Mononuclear cell (primary cell): ENCODE data around the gene ZFAND2B. TPM values are rescaled to one million over a fixed set of nuclear protein-coding genes. Genes with fewer than 3 reads are reported as not detected.
A peak's percentile ranks its signal among the peaks of the same experiment; 100 is the strongest.

Experiments used
- H3K27me3 ChIP-seq: 2 replicates; pipeline ENCODE4 v1.6.0; 2011; ENCODE audit warnings: low read length, control low read depth; ENCODE audit not compliant: insufficient read depth
- H3K4me1 ChIP-seq: 2 replicates; pipeline ENCODE4 v1.5.1; 2011; ENCODE audit warnings: mild to moderate bottlenecking, low read length, control low read depth; ENCODE audit not compliant: insufficient read depth
- H3K4me3 ChIP-seq: 2 replicates; pipeline ENCODE4 v1.5.1; 2011; ENCODE audit warnings: mild to moderate bottlenecking, low read length, moderate library complexity
- H3K9me3 ChIP-seq: 2 replicates; pipeline ENCODE4 v1.5.1; 2011; ENCODE audit warnings: low read depth, mild to moderate bottlenecking, control low read depth, low read length
- total RNA-seq: library from RNA; depleted of rRNA; stranded (reverse); fragments of >200 nt; gene quantifications from one replicate; pipeline ENCODE4 v1.2.3, GENCODE V29; 2012

ZFAND2B gene
- total RNA-seq, 1 donor: 41.6 TPM

DNA sequence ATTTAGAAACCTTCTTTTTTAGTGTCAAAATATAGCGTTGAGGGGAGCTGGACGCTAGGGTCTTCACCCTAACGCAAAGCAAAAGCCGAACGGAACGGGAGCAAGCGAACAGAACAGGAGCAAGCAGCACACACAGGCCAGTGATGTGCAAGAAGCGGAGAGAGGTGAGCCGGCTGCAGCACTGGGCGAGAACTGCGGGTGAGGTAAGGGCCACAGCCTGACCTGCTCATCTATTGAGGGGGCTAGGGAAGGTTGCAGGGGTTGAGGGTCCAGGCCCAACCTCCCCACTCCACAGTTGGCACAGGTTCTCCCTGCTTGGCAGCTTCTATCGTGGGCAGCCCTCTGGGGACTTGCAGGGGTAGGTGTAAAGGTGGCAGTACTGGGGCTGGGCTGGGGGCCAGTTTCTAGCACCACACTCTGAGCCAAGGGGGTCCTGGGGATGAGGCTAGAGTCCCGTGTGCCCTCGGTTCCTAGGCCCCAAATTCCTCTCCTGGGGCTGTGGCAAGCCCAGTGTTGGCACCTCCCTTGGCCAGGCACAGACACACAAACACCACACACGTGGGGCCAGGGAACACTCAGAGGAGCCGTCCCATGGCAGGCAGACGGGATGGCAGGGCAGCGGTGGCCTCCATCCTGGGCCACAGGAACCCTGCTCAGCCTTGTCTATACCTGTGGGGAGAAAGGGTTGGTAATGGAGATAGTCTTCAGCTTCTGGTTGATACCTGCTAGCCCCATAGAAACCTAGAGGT lies 13.4 kb downstream of the ZFAND2B start:
- H3K27me3 ChIP-seq: no peaks in the 10 kb centered on the region
- no peaks in the 10 kb centered on the region for H3K9me3 ChIP-seq
- H3K4me3 ChIP-seq: no peak overlapping the region
- H3K4me1 ChIP-seq: peaks cover 36% of the 10 kb centered on the region

DNA sequence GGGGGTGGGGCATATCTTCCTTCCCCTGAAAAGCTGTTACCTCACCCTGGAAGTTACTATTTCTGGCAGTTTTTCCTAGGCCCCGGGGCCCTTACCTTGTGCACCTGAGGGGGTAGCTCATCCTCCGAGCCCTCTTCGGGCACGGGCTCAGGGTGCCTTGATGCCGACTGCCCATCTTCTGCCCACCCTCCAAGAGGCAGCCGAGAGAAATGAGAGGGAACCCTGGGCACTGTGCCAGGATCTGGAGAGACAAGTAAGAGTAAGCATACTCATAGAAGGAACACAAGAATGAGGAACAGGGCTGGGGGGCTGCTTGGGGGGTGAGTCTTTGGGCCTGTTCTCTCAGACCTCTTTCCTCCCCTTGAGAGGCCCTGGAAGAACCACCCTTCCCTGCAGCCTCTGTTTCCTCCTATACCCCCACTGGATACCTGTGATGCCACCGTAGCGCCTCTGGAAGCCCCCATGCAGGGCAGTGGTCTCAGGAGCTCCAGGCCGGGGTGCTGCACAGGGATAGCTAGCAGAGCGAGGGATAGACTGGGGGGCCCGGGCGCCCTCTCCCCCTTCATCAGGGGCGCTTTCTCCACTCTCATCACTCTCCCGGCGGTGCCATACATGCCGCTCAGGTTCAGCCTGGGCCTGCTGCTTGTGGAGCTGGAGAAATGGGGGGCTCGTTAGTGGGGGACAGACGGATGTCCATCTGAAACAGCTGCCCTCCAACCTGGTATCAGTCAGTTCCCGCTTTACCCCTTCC lies 14.2 kb downstream of the ZFAND2B start:
- H3K9me3 ChIP-seq: no peaks in the 10 kb centered on the region
- H3K27me3 ChIP-seq: no peaks in the 10 kb centered on the region
- no peak overlapping the region for H3K4me3 ChIP-seq
- peaks cover 45% of the 10 kb centered on the region for H3K4me1 ChIP-seq

DNA sequence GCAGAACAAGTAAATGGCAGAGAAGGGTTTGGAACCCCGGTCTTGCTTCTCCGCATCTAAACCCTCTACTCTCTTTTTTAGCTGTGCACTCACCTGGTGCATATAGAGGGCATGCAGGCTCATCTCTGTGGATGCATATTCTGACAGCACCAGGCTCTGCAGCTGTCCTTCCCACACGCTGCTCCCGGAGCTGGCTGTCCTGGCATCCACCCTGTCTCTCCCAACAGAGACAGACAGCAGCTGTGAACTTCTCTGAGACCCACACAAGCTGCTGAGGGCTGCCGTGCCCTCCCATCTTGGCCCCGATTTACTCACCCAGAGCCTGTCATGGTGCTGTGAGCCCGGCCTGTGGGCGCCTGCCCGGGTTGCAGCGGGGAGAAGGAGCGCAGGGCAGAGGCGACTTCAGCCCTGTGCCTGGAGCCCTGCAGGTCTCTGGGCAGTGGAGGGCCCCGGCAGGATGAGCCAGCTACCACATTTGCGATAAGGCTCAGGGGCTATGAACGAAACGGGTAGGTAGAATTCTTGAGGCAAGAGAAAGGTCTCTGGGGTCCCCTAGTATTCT lies 15.5 kb downstream of the ZFAND2B start:
- no peaks in the 10 kb centered on the region for H3K27me3 ChIP-seq
- H3K4me3 ChIP-seq: no peak overlapping the region
- peaks cover 51% of the 10 kb centered on the region for H3K4me1 ChIP-seq
- H3K9me3 ChIP-seq: no peaks in the 10 kb centered on the region

DNA sequence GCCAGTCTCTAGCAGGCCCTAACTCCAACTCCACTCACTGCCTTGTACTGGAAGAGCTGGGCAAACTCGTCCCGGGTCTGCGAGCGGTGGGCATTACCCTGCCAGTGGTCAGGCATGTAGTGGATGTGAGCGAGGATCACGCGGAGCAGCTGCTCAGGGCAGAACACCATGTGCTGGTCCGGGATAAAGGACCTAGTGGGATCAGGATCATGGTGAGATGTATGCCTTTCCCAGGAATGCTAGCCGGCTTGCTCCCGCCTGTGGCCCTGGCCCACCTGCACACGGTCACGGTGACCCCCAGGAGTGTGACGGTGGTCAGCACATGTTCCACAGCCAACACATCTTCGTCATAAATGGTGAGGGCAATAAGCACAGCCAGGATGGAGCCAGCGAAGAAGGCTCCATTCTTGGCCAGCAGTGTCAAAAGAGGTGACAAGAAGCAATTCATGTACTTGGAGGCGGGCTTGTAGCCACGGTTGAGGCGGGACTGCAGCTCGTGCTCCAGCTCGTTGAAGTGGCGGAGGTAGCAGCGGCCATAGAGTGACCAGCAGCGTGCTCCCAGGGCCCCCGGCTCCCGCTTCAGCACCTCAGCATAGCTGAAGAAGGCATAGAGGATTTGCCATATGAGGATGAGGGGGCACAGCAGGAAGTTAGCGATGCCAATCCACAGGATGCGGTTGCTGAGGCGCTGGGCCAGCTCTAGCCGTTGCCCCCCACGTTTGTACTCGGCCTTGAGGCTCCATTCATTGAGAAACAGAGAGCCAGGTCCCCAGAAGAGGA lies 17.4 kb downstream of the ZFAND2B start:
- H3K9me3 ChIP-seq: no peaks in the 10 kb centered on the region
- peaks cover 49% of the 10 kb centered on the region for H3K4me1 ChIP-seq
- no peaks in the 10 kb centered on the region for H3K27me3 ChIP-seq
- no peak overlapping the region for H3K4me3 ChIP-seq

DNA sequence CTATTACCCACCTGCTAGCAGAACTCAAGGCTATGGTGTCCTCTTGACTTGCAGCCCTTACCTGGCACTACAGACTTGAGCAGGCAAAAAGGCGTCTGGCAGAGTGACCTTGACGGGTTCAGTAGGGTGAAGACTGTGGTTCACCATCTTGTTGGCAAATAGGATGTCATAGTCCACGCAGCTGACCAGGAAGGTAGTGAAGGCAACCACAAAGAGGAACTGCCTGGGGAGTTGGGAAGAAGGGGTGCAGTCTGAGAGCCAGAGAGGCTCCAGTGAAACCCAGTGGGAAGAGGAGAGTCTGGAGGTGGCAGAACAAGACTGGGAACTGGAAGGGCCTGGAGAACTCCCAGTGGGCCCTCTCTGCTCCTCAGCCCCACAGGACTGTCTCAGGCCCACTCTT lies 18.8 kb downstream of the ZFAND2B start:
- H3K4me1 ChIP-seq: peaks cover 43% of the 10 kb centered on the region
- H3K27me3 ChIP-seq: no peaks in the 10 kb centered on the region
- H3K4me3 ChIP-seq: no peak overlapping the region
- no peaks in the 10 kb centered on the region for H3K9me3 ChIP-seq

DNA sequence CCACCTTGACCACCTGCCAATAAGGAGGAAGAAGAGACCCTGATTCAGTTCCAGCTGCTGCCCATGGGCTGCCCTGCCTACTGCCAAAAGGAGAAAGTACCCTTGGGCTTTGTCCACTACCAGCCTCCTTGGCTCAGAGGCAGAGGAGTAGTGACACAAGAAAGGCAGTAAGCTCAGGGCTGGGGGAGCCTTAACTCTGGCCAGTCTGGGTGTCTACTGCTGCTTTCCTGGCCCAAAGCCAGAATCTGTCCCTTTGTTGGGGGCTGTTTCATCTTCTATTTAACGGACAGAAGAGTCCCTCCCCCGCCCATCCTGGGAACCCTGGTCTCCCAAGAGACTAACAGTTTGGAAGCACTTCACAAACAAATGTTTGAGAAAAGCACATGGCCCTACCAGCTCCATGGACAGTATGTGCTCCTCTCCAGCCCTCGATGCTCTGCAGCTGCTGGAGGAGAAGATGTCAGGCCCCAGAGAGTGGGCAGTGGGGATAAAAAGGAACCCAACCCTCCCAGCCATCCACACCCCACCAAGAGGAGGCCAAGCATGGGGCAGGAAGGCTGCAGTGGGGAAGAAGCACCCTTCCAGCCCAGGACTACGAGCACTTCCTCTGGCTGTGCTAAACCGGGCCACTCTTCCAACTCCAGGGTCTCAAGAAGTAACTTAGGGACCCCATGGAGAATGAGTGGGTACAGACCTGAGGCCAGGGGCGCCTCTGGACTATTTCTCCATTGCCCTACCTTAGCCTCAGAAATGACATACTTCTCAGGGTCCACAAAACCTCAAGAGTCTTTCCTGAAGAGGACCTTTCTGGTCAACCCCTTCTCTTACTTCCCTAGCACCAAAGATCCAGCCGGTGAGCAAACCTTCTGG lies 21.7 kb downstream of the ZFAND2B start:
- Histone ChIP-seq H3K4me1 (peaks cover 51% of the 10 kb centered on the region), H3K27me3 (no peaks in the 10 kb centered on the region), H3K4me3 (peak overlapping the region; percentile 80), H3K9me3 (no peaks in the 10 kb centered on the region)

DNA sequence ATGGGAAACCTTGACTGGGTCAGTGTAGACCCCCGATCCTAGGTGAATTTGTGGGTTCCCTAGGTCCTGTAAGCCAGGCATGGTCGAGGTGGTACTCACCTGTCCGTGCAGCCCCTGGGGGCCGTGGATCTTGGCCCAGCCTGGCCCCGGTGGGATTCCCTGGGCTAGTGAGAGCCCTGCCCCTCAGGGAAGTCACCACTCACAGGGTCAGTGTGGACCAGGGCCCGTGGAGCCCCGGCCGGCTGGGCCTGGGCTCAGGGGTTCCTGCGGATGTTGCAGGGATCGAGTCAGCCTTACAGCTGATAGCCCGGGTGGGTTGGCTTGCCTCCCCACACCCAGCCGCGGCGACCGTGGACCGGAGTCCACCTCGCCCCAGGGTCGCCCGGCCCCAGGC lies 22.3 kb downstream of the ZFAND2B start:
- Histone ChIP-seq H3K27me3 (no peaks in the 10 kb centered on the region), H3K4me3 (peak overlapping the region; percentile 80), H3K4me1 (peaks cover 51% of the 10 kb centered on the region), H3K9me3 (no peaks in the 10 kb centered on the region)

DNA sequence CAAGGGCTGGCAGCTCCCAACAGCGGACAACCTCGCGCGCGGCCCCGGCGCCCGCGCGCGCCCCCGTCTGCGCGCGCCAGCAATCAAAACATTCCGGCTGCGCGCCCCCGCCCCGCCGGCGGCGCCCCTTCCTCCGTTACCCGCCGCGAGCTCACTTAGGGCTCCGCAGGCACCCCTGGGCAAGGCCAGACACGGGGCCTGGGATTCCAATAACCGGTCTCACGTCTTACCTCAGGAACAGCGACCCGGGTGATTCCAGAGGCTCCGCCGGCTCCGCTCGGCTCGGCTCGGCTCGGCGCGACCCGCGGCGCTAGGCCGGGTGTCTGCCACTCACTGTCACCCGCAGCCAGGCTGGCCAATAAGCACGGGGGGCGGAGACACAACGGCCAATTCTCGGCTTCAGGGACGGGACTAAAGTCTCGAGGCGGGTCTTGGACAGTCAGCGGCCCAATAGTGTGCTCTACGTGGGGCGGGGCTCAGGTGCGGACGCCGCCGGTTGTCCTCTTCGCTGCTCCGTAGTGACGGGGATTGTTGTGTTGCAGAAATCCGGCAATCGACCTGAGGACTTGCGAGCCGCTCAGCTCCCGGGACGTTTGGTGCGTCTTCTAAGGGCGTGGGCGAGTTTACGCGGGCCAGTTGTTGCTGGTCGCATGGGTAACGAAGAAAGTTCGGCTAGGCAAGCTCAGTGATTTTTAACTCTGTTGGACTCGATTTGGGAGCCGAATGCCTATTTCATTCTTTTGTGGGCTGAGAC lies 22.9 kb downstream of the ZFAND2B start, which contains the start of the genes ANKZF1 and ATG9A:
Gene ANKZF1 (plus strand): TSS at position 502 of the 754 bp plus-strand sequence. CDS start 452 bp downstream, outside the sequence.
Gene ATG9A (minus strand): TSS at position 332 of the 754 bp plus-strand sequence. CDS start 1,612 bp downstream, outside the sequence.
- H3K9me3 ChIP-seq: no peaks in the 10 kb centered on the region
- peaks cover 51% of the 10 kb centered on the region for H3K4me1 ChIP-seq
- no peaks in the 10 kb centered on the region for H3K27me3 ChIP-seq
- peak within 1 kb of the TSS; percentile 80 for H3K4me3 ChIP-seq

DNA sequence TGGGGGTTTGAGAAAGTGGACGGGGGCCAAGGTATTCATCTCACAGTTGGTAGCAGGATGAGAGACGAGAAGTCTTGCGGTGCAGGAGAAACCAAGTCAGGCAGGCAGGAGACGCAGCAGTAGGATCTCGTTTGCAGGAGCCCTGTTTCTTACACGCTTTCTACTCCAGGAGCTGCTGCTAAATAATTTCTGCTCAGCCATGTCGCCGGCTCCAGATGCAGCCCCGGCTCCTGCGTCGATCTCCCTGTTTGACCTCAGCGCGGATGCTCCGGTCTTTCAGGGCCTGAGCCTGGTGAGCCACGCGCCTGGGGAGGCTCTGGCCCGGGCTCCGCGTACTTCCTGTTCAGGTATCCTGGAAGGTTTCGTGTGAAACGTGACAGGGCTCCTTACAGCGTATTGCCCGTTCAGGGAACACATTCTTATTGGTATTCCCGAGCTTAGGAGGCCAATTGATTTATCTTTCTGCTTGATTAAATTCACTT lies 23.5 kb downstream of the ZFAND2B start:
- Histone ChIP-seq H3K4me3 (peak overlapping the region; percentile 80), H3K9me3 (no peaks in the 10 kb centered on the region), H3K4me1 (peaks cover 46% of the 10 kb centered on the region), H3K27me3 (no peaks in the 10 kb centered on the region)

DNA sequence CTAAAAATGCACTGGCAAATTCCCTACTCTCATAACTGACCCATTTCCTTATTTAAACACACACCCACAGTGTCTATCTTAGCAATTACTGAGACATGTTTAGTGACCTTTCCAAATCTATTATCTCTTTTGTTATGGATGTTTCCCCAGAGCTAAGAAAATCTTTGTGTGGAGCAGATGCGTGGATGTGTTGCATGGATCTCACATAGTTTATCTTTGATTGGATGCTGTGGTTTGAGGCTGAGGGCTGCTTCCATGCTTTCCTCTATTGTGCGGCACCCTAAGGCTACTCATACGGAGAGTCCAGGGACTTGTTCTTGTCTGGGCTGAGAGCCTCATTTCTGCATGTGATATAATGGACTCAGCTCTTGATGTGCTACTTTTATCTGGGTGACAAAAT lies 27.7 kb downstream of the ZFAND2B start:
- Histone ChIP-seq H3K27me3 (no peaks in the 10 kb centered on the region), H3K4me3 (no peak overlapping the region), H3K4me1 (peaks cover 12% of the 10 kb centered on the region), H3K9me3 (no peaks in the 10 kb centered on the region)

DNA sequence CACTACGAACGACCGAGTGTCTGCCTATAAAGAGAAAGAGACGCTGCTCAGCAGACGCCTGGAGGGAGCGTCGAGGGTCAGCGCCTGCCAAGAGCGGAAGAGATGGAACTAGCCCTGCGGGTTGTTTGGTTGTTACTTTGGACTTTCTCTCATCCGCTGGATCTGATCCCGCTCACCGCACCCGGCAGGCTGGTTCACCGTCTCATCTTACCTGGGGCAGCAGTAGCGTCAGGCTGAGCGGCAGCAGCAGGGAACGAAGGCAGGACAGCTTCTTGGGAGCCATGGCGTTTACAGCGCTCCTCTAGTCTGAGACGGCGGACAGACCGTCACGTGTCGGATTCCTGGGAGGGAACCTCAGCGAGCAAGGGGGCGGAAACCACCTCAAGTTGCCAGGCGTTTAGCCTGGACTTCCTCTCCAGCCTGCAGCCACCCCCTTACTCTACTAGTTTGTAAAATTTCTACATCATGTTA lies 36.7 kb downstream of the ZFAND2B start:
- Histone ChIP-seq H3K4me1 (peaks cover 46% of the 10 kb centered on the region), H3K27me3 (no peaks in the 10 kb centered on the region), H3K9me3 (no peaks in the 10 kb centered on the region), H3K4me3 (no peak overlapping the region)

DNA sequence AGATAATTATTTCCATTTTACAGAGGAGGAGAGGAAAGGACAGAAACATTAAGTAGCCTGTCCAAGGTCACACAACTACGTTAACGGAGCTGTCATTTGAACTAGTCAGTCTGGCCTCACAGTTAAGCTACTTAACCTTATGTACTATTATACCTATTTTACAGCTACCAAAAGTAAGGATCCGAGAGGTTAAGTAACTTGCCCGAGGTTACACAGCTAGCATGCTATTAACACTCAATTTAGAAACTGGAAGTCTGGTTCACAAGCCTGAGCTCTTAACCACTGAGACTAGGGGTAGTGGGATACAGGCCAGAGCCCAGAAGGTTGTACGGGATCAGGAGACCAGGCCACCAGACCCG lies 38.2 kb downstream of the ZFAND2B start:
- H3K4me3 ChIP-seq: peak overlapping the region; percentile 81
- peaks cover 61% of the 10 kb centered on the region for H3K4me1 ChIP-seq
- no peaks in the 10 kb centered on the region for H3K9me3 ChIP-seq
- H3K27me3 ChIP-seq: no peaks in the 10 kb centered on the region

DNA sequence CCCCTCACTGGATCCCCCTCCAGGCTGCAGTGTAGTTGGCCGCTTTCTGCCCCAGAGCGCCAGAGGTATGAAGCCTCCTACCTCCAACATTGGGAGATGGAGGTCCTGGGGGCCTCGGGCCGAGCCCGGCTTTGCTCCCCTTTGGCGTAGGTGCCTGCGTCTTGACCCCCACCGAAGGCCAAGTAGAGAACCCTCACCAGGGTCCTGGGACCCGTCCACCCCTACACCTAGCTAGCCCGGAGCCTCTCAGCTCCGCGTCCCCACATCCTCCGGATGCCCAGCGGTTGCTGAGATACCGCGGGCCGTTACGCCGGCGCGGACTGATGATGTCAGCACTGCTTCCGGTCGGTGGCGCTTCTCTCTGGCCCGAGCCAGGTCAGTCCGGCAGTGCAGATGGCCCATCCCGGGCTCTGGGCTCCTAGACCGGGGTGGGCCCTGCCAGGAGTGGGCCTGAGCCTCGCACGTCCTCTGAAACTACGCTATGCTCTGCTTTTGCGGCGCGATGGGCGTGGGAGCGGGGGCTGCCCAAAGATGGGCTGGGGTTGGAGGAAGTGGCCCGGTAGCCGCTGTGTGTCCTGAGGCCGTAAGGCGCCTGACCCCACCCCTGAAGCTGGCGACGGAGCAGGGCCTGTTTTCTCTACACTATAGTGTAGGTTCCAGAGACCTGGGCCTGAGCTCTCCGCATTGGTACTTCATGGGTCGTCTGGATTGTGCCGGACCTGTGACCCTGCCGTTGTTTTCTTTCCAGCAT lies 38.7 kb downstream of the ZFAND2B start, which contains the start of the genes GLB1L and STK16:
Gene GLB1L (minus strand): TSS at position 297 of the 751 bp plus-strand sequence. CDS start 1,871 bp downstream, outside the sequence.
Gene STK16 (plus strand): TSS at position 332 of the 751 bp plus-strand sequence. CDS start 521 bp downstream, outside the sequence.
- no peaks in the 10 kb centered on the region for H3K27me3 ChIP-seq
- peaks cover 66% of the 10 kb centered on the region for H3K4me1 ChIP-seq
- H3K4me3 ChIP-seq: peak within 1 kb of the TSS; percentile 81
- no peaks in the 10 kb centered on the region for H3K9me3 ChIP-seq
